Measurements from ENCODE around the gene RTEL1. TPM values are rescaled to one million over a fixed set of nuclear protein-coding genes. Genes with fewer than 3 reads are reported as not detected.
A peak's percentile ranks its signal among the peaks of the same experiment; 100 is the strongest.

Gene RTEL1
- total and polyA plus RNA-seq, 8 donors: 7.6 to 70.4 (median 16.1) TPM

DNA sequence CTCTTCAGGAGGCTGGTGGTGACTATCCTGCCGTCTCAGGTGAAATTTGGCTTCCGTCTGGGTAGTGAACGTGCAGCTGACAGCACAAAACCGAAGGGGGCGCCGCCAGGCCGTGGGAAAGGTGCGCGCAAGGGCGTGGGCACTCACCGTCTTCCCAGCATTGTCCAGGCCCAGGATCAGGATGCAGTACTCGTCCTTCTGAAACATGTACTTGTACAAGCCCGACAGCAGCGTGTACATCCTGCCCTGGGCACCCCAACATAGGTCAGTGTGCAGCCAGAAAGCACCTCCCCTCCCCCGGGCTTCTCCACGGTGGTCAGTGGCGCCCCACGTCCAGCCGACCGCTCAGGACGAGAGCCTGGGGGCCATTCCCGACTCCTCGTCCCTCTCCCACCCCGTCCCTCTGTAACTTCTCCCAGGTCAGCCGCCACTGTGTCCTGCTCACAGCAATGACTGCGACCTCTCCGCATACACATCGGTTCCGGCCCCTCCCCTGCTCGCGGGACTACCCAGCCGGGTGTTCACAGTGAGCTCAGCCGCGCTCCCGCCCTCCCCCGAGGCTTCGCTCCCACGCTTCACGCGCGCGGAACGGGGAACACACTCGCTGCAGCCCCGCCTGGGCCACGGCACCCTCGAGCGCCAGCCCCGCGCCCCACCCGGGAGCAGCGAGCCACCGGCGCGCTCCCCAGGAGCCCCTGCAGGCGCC is 48.9 kb downstream of the RTEL1 start:
- Histone ChIP-seq H3K4me3 (peak overlapping the region; percentile 93 to 98 (median 94)), H3K27me3 (no peaks in the 10 kb centered on the region), H3K4me1 (peaks cover 25 to 51% (median 40%) of the 10 kb centered on the region in 4 donors), H3K36me3 (peaks cover 33 to 76% (median 67%) of the 10 kb centered on the region in 4 donors), H3K27ac (peak overlapping the region; percentile 88 to 96 (median 91)), H3K9me3 (no peaks in the 10 kb centered on the region)
- peak in 1 of 2 donors; percentile 73 for DNase-seq
- TF ChIP-seq POLR2A (IDR thresholded peaks at IDR 0.05) (no peak), POLR2AphosphoS5 (IDR thresholded peaks at IDR 0.05) (no peak)
- TF ChIP-seq, protein P1, sequence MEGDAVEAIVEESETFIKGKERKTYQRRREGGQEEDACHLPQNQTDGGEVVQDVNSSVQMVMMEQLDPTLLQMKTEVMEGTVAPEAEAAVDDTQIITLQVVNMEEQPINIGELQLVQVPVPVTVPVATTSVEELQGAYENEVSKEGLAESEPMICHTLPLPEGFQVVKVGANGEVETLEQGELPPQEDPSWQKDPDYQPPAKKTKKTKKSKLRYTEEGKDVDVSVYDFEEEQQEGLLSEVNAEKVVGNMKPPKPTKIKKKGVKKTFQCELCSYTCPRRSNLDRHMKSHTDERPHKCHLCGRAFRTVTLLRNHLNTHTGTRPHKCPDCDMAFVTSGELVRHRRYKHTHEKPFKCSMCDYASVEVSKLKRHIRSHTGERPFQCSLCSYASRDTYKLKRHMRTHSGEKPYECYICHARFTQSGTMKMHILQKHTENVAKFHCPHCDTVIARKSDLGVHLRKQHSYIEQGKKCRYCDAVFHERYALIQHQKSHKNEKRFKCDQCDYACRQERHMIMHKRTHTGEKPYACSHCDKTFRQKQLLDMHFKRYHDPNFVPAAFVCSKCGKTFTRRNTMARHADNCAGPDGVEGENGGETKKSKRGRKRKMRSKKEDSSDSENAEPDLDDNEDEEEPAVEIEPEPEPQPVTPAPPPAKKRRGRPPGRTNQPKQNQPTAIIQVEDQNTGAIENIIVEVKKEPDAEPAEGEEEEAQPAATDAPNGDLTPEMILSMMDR (IDR thresholded peaks at IDR 0.05): no peak
- intact Hi-C loops (cut with DNase I; ENCODE audit: low total_unique reads): no loop called here
- 2 to 4% (median 2%) methylated on average over 38 to 56 of the region's 56 CpGs for WGBS, 5 donors

DNA sequence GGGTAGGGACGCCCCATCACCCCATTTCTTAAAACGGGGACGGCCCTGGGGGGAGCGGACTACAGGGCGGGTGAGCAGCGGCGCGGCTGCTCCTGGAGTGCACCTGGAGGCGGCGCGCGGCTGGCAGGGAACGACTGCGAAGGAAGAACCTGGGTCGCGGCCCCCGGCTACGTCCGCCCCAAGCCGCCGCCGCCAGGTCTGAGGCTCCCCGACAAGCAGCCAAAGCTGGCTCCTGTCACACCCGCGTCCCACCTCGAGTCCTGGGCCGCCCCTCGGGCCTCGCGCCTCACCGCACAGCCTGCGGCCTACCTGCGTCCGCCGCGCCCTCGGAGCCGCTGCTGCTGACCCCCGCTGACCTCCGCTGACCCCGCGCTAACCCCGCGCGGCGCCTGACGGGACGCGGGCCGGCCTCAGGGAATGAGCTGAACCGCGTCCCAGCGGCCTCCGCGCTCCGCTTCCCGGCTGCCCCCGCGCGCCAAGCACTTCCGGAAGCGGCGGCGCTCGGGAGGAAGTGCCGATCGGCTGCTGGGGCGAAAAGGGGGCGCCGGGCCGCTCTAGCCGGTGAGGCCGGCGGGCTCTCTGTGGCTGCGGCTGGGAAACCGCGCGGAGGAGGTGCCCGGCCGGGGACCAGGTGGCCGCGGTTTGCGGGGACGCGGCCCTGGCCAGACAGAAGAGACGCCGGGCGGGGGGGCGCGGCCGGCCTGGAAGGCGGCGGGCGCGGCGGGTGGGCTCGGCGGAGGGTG is 49.6 kb downstream of the RTEL1 start, which contains the start of the genes ARFRP1 and ZGPAT:
TSS of gene ARFRP1 (minus strand) at position 419 of the 743 bp plus-strand sequence. CDS start 885 bp downstream, outside the sequence.
TSS of gene ZGPAT (plus strand) at position 482 of the 743 bp plus-strand sequence. CDS start 542 bp downstream, outside the sequence.
- Histone ChIP-seq H3K27me3 (no peaks in the 10 kb centered on the region), H3K4me3 (peak within 1 kb of the TSS; percentile 93 to 98 (median 94)), H3K4me1 (peaks cover 25 to 51% (median 40%) of the 10 kb centered on the region in 4 donors), H3K27ac (peak within 1 kb of the TSS; percentile 88 to 96 (median 91)), H3K36me3 (peaks cover 33 to 79% (median 74%) of the 10 kb centered on the region in 4 donors), H3K9me3 (no peaks in the 10 kb centered on the region)
- intact Hi-C loops (cut with DNase I; ENCODE audit: low total_unique reads): no loop called here
- DNase-seq: peak; percentile 91 to 96
- TF ChIP-seq EP300 (IDR thresholded peaks at IDR 0.05) (no peak), POLR2AphosphoS5 (IDR thresholded peaks at IDR 0.05) (peak; percentile 87 to 96 (median 91)), POLR2A (IDR thresholded peaks at IDR 0.05) (no peak)
- TF ChIP-seq, protein P1 (IDR thresholded peaks at IDR 0.05): no peak
- 0 to 2% (median 0%) methylated on average over 26 to 98 of the region's 98 CpGs for WGBS, 5 donors

DNA sequence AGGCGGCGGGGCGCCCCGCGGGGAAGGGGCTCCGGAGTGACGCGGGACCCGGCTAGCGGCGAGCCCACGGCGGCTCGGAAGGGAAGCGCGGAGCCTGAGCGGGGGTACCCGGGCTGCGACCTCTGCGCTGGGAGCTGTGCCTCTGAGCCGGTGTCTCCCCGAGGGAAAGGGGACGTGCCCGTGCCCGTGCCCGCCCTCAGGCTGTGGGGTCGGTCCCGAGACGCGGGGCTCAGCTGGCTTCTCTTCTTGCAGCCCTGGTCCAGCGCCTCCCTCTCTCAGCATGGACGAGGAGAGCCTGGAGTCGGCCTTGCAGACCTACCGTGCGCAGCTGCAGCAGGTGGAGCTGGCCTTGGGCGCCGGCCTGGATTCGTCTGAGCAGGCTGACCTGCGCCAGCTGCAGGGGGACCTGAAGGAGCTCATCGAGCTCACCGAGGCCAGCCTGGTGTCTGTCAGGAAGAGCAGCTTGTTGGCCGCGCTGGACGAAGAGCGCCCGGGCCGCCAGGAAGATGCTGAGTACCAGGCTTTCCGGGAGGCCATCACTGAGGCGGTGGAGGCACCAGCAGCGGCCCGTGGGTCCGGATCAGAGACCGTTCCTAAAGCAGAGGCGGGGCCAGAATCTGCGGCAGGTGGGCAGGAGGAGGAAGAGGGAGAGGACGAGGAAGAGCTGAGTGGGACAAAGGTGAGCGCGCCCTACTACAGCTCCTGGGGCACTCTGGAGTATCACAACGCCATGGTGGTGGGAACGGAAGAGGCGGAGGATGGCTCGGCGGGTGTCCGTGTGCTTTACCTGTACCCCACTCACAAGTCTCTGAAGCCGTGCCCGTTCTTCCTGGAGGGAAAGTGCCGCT is 50.4 kb downstream of the RTEL1 start:
- peak overlapping the region; percentile 88 to 96 (median 91) for H3K27ac ChIP-seq
- intact Hi-C loops (cut with DNase I; ENCODE audit: low total_unique reads): no loop called here
- H3K27me3 ChIP-seq: no peaks in the 10 kb centered on the region
- no peaks in the 10 kb centered on the region for H3K9me3 ChIP-seq
- TF ChIP-seq EP300 (IDR thresholded peaks at IDR 0.05): no peak
- no peak for TF ChIP-seq POLR2AphosphoS5 (IDR thresholded peaks at IDR 0.05)
- TF ChIP-seq, protein P1 (IDR thresholded peaks at IDR 0.05): no peak
- TF ChIP-seq POLR2A (IDR thresholded peaks at IDR 0.05): no peak
- 18 to 54% (median 20%) methylated on average over 23 to 66 of the region's 67 CpGs for WGBS, 5 donors
- peaks cover 33 to 79% (median 78%) of the 10 kb centered on the region in 4 donors for H3K36me3 ChIP-seq
- peak overlapping the region; percentile 93 to 98 (median 94) for H3K4me3 ChIP-seq
- DNase-seq: peak in 1 of 2 donors; percentile 40
- peaks cover 25 to 51% (median 40%) of the 10 kb centered on the region in 4 donors for H3K4me1 ChIP-seq
